GM19455 (cell line): ENCODE data around the gene PSMB10.

Source experiments
- ATAC-seq: cut with Tn5 transposase; IDR thresholded peaks from one replicate; pipeline ENCODE4 v1.9.1; 2021; ENCODE audit not compliant: unreplicated experiment

PSMB10 gene

GRCh38 chr16:67893743-67894399 is 42.8 kb downstream of the PSMB10 start:
- ATAC-seq = no peak

- peak; percentile 78 for ATAC-seq
Observed at GRCh38 chr16:67892899-67893742, 43.5 kb downstream of the PSMB10 start, which contains the start of gene PSKH1. Gene PSKH1 (plus strand): TSS chr16:67893254. CDS start chr16:67908750, 15,496 bp downstream.

GRCh38 chr16:67892375-67892774 is 44.3 kb downstream of the PSMB10 start:
- ATAC-seq = no peak

- ATAC-seq = no peak
Observed at GRCh38 chr16:67888331-67888730, 48.3 kb downstream of the PSMB10 start.

GRCh38 chr16:67886387-67886786 is 50.3 kb downstream of the PSMB10 start:
- ATAC-seq = no peak

- no peak for ATAC-seq
Observed at GRCh38 chr16:67885976-67886375, 50.7 kb downstream of the PSMB10 start.

GRCh38 chr16:67885545-67885944 is 51.1 kb downstream of the PSMB10 start:
- no peak for ATAC-seq

- ATAC-seq = no peak
Observed at GRCh38 chr16:67884684-67885083, 52.0 kb downstream of the PSMB10 start, which contains the start of gene NRN1L. Gene NRN1L (plus strand): TSS chr16:67884885. CDS start chr16:67884904, 19 bp downstream.
